Measurements from ENCODE around the gene SPATS2. TPM values are rescaled to one million over a fixed set of nuclear protein-coding genes. Genes with fewer than 3 reads are reported as not detected.

SPATS2 gene
- total RNA-seq, 1 experiment from 2014 or later, result 56.3 TPM

DNA sequence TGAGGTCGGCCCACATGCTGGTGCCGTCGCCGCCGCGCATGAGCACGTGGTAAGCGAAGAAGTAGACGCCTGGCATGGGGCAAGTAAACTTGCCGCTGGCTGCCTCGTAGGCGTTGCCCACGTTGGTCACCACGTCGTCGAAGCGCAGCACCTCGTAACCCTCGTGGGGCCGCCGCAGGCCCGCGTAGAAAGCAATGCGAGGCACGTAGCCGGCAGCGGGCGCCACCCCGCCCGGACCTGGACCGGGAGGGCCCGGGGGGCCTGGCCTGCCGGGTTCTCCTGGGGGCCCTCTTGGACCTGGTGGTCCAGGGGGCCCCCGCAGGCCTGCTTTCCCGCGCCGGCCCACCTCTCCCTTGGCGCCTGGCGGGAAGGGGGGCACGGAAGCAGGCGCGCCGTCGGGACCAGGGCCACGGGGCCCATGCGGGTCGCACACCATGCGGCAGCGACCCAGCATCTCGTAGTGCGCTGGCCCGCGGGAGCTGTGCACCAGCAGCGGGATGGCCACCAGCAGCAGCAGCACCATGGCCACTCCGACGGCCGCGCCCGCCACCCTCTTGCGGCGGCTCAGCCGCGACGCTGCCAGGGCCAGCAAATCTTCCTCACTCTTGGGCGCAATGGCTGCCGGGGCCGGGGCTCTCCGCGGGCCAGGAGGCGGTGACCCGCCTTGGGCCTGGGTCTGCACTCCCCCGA lies 31.2 kb upstream of the SPATS2 start:
- Histone ChIP-seq H3K36me3 (ENCODE audit: control insufficient read depth, insufficient read depth, low read length) (no peaks in the 10 kb centered on the region), H3K9me3 (ENCODE audit: control insufficient read depth, insufficient read depth, low read depth, low read length) (no peaks in the 10 kb centered on the region), H3K27ac (ENCODE audit: low read length) (no peak overlapping the region), H3K27me3 (ENCODE audit: control insufficient read depth, insufficient read depth, low read length) (no peaks in the 10 kb centered on the region), H3K4me1 (ENCODE audit: control insufficient read depth, insufficient read depth, low read length) (peaks cover 8% of the 10 kb centered on the region; the same call in 1 of the 2 replicates), H3K4me3 (ENCODE audit: low read depth in 2 of 2, low read length in 2 of 2) (peak overlapping the region; percentile 56 to 65)
- no peak for TF ChIP-seq SIN3A (IDR thresholded peaks at IDR 0.05; ENCODE audit: borderline replicate concordance, insufficient read depth, low read depth, low read length)
- TF ChIP-seq POLR2AphosphoS5 (IDR thresholded peaks at IDR 0.05; ENCODE audit: low read depth, low read length), result no peak
- in situ Hi-C loops (cut with HindIII; ENCODE audit: low pct_unique_long_range_greater_than_20kb, low sequenced_read_pairs) (no loop called here), intact Hi-C loops (cut with micrococcal nuclease; ENCODE audit: unreplicated experiment) (loop anchor here (5.0 kb wide), 1 partner anchor 49 kb away; no protein-coding TSS in a partner anchor)
- no peak for ATAC-seq
- no peak for DNase-seq (ENCODE audit: low read depth, low spot score)
- BruUV-seq (replicated peaks), result no TSS peak
- POLR2A ChIA-PET, result no interaction called here
- CTCF ChIA-PET, result interaction anchor here (0.6 to 2.6 kb wide), 5 partner anchors 11 to 57 kb away, joined by 3 to 12 read pairs (median 5); partner anchors contain the start of genes DNAJC22, PRPH and TROAP

DNA sequence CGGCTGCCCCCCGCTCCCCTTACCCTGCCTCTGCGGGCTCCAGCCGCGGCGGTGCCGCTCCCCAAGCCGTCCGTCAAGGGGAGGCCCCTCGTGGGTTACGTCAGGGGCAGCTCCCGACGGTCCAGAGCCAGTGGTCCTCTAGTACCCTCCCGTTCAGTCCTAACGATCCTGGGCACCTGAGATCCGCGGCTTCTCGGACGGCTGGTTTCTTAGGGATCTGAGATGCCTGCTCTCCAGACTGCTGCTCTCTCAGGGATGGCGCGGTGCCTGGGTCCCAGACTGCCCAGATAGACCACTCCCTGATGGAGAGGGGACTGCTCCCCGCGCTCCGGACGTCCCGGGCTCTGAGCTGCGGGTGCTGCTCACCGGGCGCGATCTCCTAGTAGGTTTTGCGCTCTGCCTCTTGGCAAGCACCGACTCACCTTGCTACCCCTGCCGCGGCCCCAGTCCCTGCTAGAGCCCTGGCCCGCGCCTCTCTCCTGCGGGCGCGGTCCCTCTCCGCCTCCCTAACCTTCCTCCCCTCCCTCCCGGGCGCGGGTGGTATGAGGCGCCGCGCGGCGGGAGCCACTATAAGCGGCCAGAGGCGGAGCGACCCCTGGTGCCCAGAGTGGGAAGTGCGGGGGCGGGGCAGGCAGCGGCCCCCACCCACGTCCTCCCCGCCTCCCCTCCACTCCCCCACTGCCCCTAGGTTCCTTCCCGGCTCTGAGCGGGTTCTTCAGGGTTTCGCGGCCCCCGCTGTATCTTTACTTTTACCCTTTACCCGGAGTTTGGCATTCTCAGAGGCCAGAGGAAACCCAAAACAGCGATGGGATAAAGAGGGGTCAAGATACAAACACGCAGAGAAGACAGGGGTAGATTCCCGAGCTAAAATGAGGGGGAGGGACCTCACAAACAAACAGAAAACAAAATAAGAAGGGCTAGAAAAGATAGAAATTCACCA lies 30.3 kb upstream of the SPATS2 start, which contains the start of gene C1QL4:
C1QL4 (minus strand) TSS at position 544 of the 940 bp plus-strand sequence. CDS start 711 bp downstream, outside the sequence.
- peak within 1 kb of the TSS; percentile 56 to 65 for H3K4me3 ChIP-seq (ENCODE audit: low read depth in 2 of 2, low read length in 2 of 2)
- H3K9me3 ChIP-seq (ENCODE audit: control insufficient read depth, insufficient read depth, low read depth, low read length), result no peaks in the 10 kb centered on the region
- BruUV-seq (replicated peaks), result no TSS peak
- in situ Hi-C loops (cut with HindIII; ENCODE audit: low pct_unique_long_range_greater_than_20kb, low sequenced_read_pairs) (no loop called here), intact Hi-C loops (cut with micrococcal nuclease; ENCODE audit: unreplicated experiment) (loop anchor here (5.0 kb wide), 1 partner anchor 50 kb away; no protein-coding TSS in a partner anchor)
- no peaks in the 10 kb centered on the region for H3K27me3 ChIP-seq (ENCODE audit: control insufficient read depth, insufficient read depth, low read length)
- ChIA-PET POLR2A (no interaction called here), CTCF (interaction anchor here (0.6 to 2.6 kb wide), 8 partner anchors 10 to 308 kb away, joined by 3 to 14 read pairs (median 4); partner anchors contain the start of genes DNAJC22 and PRPH)
- peak; percentile 83 for ATAC-seq
- no peak within 1 kb of the TSS for H3K27ac ChIP-seq (ENCODE audit: low read length)
- DNase-seq (ENCODE audit: low read depth, low spot score), result no peak
- peaks cover 8% of the 10 kb centered on the region; the same call in 1 of the 2 replicates for H3K4me1 ChIP-seq (ENCODE audit: control insufficient read depth, insufficient read depth, low read length)
- no peaks in the 10 kb centered on the region for H3K36me3 ChIP-seq (ENCODE audit: control insufficient read depth, insufficient read depth, low read length)
- TF ChIP-seq, protein P1, sequence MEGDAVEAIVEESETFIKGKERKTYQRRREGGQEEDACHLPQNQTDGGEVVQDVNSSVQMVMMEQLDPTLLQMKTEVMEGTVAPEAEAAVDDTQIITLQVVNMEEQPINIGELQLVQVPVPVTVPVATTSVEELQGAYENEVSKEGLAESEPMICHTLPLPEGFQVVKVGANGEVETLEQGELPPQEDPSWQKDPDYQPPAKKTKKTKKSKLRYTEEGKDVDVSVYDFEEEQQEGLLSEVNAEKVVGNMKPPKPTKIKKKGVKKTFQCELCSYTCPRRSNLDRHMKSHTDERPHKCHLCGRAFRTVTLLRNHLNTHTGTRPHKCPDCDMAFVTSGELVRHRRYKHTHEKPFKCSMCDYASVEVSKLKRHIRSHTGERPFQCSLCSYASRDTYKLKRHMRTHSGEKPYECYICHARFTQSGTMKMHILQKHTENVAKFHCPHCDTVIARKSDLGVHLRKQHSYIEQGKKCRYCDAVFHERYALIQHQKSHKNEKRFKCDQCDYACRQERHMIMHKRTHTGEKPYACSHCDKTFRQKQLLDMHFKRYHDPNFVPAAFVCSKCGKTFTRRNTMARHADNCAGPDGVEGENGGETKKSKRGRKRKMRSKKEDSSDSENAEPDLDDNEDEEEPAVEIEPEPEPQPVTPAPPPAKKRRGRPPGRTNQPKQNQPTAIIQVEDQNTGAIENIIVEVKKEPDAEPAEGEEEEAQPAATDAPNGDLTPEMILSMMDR (IDR thresholded peaks at IDR 0.05), result peak; percentile 99
- TF ChIP-seq, protein P2, sequence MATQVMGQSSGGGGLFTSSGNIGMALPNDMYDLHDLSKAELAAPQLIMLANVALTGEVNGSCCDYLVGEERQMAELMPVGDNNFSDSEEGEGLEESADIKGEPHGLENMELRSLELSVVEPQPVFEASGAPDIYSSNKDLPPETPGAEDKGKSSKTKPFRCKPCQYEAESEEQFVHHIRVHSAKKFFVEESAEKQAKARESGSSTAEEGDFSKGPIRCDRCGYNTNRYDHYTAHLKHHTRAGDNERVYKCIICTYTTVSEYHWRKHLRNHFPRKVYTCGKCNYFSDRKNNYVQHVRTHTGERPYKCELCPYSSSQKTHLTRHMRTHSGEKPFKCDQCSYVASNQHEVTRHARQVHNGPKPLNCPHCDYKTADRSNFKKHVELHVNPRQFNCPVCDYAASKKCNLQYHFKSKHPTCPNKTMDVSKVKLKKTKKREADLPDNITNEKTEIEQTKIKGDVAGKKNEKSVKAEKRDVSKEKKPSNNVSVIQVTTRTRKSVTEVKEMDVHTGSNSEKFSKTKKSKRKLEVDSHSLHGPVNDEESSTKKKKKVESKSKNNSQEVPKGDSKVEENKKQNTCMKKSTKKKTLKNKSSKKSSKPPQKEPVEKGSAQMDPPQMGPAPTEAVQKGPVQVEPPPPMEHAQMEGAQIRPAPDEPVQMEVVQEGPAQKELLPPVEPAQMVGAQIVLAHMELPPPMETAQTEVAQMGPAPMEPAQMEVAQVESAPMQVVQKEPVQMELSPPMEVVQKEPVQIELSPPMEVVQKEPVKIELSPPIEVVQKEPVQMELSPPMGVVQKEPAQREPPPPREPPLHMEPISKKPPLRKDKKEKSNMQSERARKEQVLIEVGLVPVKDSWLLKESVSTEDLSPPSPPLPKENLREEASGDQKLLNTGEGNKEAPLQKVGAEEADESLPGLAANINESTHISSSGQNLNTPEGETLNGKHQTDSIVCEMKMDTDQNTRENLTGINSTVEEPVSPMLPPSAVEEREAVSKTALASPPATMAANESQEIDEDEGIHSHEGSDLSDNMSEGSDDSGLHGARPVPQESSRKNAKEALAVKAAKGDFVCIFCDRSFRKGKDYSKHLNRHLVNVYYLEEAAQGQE (IDR thresholded peaks at IDR 0.05; ENCODE audit: insufficient read depth in 1 of 2, low read depth in 2 of 2, low read length in 1 of 2), result no peak

All from Panc1 (cell line).